HG03159 (cell line): ENCODE results near the gene KCTD1.
"Not testable (repeated sequence)": the region's sequence is repeated elsewhere in the genome, so short reads cannot be mapped to it uniquely, and the experiment has no call there.

Experiments used
- ATAC-seq: cut with Tn5 transposase; IDR thresholded peaks from one replicate; pipeline ENCODE4 v1.9.1; 2021; ENCODE audit warnings: mild to moderate bottlenecking, moderate library complexity; ENCODE audit not compliant: unreplicated experiment

Gene KCTD1

GRCh38 chr18:26459884-26460283, 88.5 kb downstream of the KCTD1 start:
- no peak for ATAC-seq

GRCh38 chr18:26459340-26459739, 89.0 kb downstream of the KCTD1 start:
- ATAC-seq: no peak

GRCh38 chr18:26458526-26459232, 89.7 kb downstream of the KCTD1 start:
- peak; percentile 43 for ATAC-seq

GRCh38 chr18:26457611-26458353, 90.6 kb downstream of the KCTD1 start:
- no peak for ATAC-seq

- ATAC-seq: no peak
These were observed 91.2 kb downstream of the KCTD1 start for GRCh38 chr18:26457195-26457594.

GRCh38 chr18:26456070-26456491, 92.3 kb downstream of the KCTD1 start:
- ATAC-seq: no peak

GRCh38 chr18:26455639-26456038, 92.7 kb downstream of the KCTD1 start:
- no peak for ATAC-seq

GRCh38 chr18:26454616-26455015, 93.7 kb downstream of the KCTD1 start:
- ATAC-seq: no peak

GRCh38 chr18:26454192-26454591, 94.2 kb downstream of the KCTD1 start:
- no peak for ATAC-seq

- ATAC-seq: peak; percentile 55
These were observed 94.9 kb downstream of the KCTD1 start for GRCh38 chr18:26453386-26453901.

GRCh38 chr18:26450989-26451682, 97.2 kb downstream of the KCTD1 start:
- ATAC-seq: no peak

- ATAC-seq: peak; percentile 48
These were observed 99.6 kb downstream of the KCTD1 start for GRCh38 chr18:26448714-26449159.

GRCh38 chr18:26443853-26444252, 104.5 kb downstream of the KCTD1 start:
- no peak for ATAC-seq

GRCh38 chr18:26442126-26442525, 106.2 kb downstream of the KCTD1 start:
- no peak for ATAC-seq

GRCh38 chr18:26440644-26441043, 107.7 kb downstream of the KCTD1 start:
- ATAC-seq: no peak

- ATAC-seq: no peak
These were observed 108.8 kb downstream of the KCTD1 start for GRCh38 chr18:26439537-26439936.

GRCh38 chr18:26438980-26439379, 109.4 kb downstream of the KCTD1 start:
- peak; percentile 100 for ATAC-seq

- ATAC-seq: not testable (repeated sequence)
These were observed 110.7 kb downstream of the KCTD1 start for GRCh38 chr18:26437634-26438033.

- ATAC-seq: no peak
These were observed 111.9 kb downstream of the KCTD1 start for GRCh38 chr18:26436176-26437051.

GRCh38 chr18:26435415-26436095, 112.8 kb downstream of the KCTD1 start:
- no peak for ATAC-seq
